K562 (cell line): Measurements from ENCODE around the gene H2AZ2.

Source experiments
- CBX8 ChIP-seq: fragments of 200-600 bp; sonication (generic); IDR thresholded peaks from 2 replicates; pipeline ENCODE4 v1.6.1; 2012; ENCODE audit warnings: borderline replicate concordance, mixed run types, low read depth, mild to moderate bottlenecking, moderate library complexity, mixed read lengths, low read length, control low read depth, inconsistent platforms; ENCODE audit not compliant: poor library complexity, severe bottlenecking; ENCODE audit errors: extremely low read depth
- CEBPB ChIP-seq: fragments of 450-650 bp; IDR thresholded peaks from 2 replicates; pipeline ENCODE4 v1.6.1; 2016; ENCODE audit warnings: missing genetic modification characterization, missing compliant biosample characterization
- CTCF ChIP-seq, 3 experiments: IDR thresholded peaks in 2 of 3; conservative IDR thresholded peaks in 1 of 3; 2 replicates each; pipeline ENCODE4 v1.5.1; 2011 to 2012; ENCODE audit warnings: low read length in 3 of 3, mild to moderate bottlenecking in 3 of 3, control low read depth in 2 of 3, improper control_type of control experiment in 1 of 3, inconsistent platforms in 1 of 3, low read depth in 1 of 3, mixed read lengths in 1 of 3, moderate library complexity in 1 of 3; ENCODE audit not compliant: insufficient read depth in 2 of 3
- MYC ChIP-seq, 2 experiments: fragments of 250-450 bp in 1 of 2; sonication (Bioruptor Pico) in 1 of 2; IDR thresholded peaks; 2 replicates each; pipeline versions ENCODE4 v1.5.1 to v1.6.1; 2012 to 2021; ENCODE audit warnings: low read depth in 2 of 2, borderline replicate concordance in 1 of 2, improper control_type of control experiment in 1 of 2, low read length in 1 of 2, mild to moderate bottlenecking in 1 of 2, moderate library complexity in 1 of 2
- POLR2A ChIP-seq: fragments of 450-650 bp; conservative IDR thresholded peaks from 2 replicates; pipeline ENCODE4 v1.6.1; 2016
- POLR2AphosphoS5 ChIP-seq: IDR thresholded peaks from 2 replicates; pipeline ENCODE4 v1.6.1; 2011; ENCODE audit warnings: mild to moderate bottlenecking, low read depth, low read length, moderate library complexity; ENCODE audit not compliant: control insufficient read depth, insufficient read depth
- REST ChIP-seq, 2 experiments: fragments of 450-650 bp; formaldehyde crosslinking in 1 of 2; IDR thresholded peaks; 2 replicates each; pipeline versions ENCODE4 v1.4.0 to v1.6.1; 2014 to 2020; ENCODE audit warnings: mild to moderate bottlenecking in 2 of 2, borderline replicate concordance in 1 of 2, low read depth in 1 of 2
- RUNX1 ChIP-seq: sonication (generic); IDR thresholded peaks from 2 replicates; pipeline ENCODE4 v1.6.1; 2016; ENCODE audit warnings: antibody characterized with exemption, low read depth
- SRF ChIP-seq, 2 experiments: fragments of 250-450, 450-650 bp in 1 of 2; sonication (Bioruptor Pico) in 1 of 2; sonication (generic) in 1 of 2; formaldehyde crosslinking; IDR thresholded peaks; 2 replicates each; pipeline versions ENCODE4 v1.5.0 to v1.5.1; 2020 to 2022; ENCODE audit warnings: mild to moderate bottlenecking in 1 of 2, missing genetic modification reagents in 1 of 2
- ZNF57 ChIP-seq: fragments of 450-650 bp; formaldehyde crosslinking; IDR thresholded peaks from 2 replicates; pipeline ENCODE4 v1.4.0; 2020; ENCODE audit warnings: mild to moderate bottlenecking, moderate library complexity
- TF ChIP-seq, protein P1 (sequence below): sonication (generic); formaldehyde crosslinking; IDR thresholded peaks from 2 replicates; pipeline ENCODE4 v1.9.0; 2022; ENCODE audit warnings: mild to moderate bottlenecking, missing genetic modification reagents

DNA sequence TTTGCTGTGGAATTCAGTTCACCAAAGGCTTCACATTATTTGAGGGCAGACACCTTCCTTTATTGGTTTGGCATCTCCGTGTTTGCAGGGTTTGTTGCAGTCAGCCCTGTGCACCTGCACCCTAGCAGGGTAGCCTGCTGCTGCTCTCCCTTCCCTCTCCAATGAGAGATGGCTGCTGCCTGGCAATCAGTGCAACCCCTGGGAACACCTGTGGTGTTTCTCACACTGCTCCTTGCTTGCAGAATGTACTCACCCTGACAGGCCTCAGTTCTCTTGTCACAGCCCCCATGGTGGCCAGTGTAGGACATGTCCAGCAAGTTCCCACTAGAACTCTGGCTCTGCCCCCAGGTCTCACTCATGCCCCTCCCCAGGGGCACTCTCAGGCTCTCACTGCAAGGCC, 63.5 kb downstream of the H2AZ2 start:
- TF ChIP-seq ZNF57 (CRISPR knock-in tag), result no peak
- TF ChIP-seq MYC (IDR thresholded peaks at IDR 0.05; ENCODE audit: low read depth, low read length), result no peak
- no peak for TF ChIP-seq MYC (CRISPR knock-in tag; IDR thresholded peaks at IDR 0.05; ENCODE audit: borderline replicate concordance, low read depth)
- TF ChIP-seq, protein P1, sequence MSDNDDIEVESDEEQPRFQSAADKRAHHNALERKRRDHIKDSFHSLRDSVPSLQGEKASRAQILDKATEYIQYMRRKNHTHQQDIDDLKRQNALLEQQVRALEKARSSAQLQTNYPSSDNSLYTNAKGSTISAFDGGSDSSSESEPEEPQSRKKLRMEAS (CRISPR knock-in tag), result no peak
- TF ChIP-seq POLR2A, result no peak
- TF ChIP-seq POLR2AphosphoS5, result no peak
- no peak for TF ChIP-seq CBX8
- TF ChIP-seq REST (IDR thresholded peaks at IDR 0.05; ENCODE audit: borderline replicate concordance), result no peak
- no peak for TF ChIP-seq REST (CRISPR knock-in tag; IDR thresholded peaks at IDR 0.05; ENCODE audit: low read depth)
- no peak for TF ChIP-seq RUNX1
- no peak for TF ChIP-seq SRF (CRISPR knock-in tag; IDR thresholded peaks at IDR 0.05)
- no peak for TF ChIP-seq CTCF (IDR thresholded peaks at IDR 0.05 in 2 of 3, conservative IDR thresholded peaks at IDR 0.05 in 1 of 3; ENCODE audit: insufficient read depth in 2 of 3, low read depth in 1 of 3, low read length in 3 of 3)
- no peak for TF ChIP-seq CEBPB (tag)
